ENCODE results near the gene CACUL1.

The CACUL1 gene

DNA sequence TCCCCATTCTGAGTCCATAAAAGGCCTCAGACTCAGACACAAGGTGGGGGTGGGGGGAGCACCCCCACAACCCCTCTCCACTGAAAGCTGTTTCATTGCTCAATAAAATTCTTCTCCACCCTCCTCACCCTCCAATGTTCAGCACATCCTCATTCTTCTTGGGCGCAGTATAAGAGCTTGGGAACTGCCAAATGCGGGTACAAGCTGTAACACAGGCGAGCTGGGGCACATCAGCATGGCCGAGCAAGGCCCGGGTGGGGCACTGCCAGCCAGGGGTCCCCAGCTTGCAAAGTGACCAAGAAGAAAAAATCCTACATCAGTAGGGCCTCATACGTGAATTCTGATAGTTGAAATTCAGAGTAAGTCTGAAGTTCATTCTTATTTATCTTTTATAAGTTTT lies 50.1 kb downstream of the CACUL1 start:
- no peak for DNase-seq (ENCODE audit: low spot score)
- H3K4me3 ChIP-seq, result no peak overlapping the region
- H3K27ac ChIP-seq, result no peak overlapping the region
- TF ChIP-seq, protein P1, sequence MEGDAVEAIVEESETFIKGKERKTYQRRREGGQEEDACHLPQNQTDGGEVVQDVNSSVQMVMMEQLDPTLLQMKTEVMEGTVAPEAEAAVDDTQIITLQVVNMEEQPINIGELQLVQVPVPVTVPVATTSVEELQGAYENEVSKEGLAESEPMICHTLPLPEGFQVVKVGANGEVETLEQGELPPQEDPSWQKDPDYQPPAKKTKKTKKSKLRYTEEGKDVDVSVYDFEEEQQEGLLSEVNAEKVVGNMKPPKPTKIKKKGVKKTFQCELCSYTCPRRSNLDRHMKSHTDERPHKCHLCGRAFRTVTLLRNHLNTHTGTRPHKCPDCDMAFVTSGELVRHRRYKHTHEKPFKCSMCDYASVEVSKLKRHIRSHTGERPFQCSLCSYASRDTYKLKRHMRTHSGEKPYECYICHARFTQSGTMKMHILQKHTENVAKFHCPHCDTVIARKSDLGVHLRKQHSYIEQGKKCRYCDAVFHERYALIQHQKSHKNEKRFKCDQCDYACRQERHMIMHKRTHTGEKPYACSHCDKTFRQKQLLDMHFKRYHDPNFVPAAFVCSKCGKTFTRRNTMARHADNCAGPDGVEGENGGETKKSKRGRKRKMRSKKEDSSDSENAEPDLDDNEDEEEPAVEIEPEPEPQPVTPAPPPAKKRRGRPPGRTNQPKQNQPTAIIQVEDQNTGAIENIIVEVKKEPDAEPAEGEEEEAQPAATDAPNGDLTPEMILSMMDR (IDR thresholded peaks at IDR 0.05), result no peak

DNA sequence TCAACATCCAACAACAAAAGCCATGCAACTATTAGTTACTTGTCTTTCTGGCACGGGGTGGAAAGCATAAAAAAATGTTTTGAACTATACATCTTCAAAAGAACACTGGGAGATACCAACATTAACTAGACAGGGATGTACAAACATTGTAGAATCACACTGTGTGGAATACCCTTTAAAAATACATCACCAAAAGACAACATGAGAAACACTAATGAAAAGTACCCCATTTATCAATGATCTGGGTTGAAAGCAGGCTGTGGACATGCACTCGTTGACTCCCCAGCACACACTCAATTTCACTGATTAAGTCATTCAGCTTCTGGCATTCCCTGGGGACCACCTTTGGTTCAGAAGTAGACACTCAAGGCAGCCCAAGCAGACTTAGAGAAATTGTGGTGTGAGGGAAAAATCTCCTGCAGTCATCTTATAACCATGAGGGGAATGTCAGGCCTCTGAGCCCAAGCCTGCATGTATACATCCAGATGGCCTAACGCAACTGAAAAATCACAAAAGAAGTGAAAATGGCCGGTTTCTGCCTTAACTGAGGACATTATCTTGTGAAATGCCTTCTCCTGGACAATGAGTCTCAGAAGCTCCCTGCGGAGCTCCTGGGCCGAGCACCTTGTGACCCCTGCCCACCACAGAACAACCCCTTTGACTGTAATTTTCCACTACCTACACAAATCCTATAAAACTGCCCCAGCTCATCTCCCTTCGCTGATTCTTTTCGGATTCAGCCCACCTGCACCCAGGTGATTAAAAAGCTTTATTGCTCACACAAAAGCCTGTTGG lies 53.0 kb downstream of the CACUL1 start:
- DNase-seq (ENCODE audit: low spot score), result no peak
- H3K27ac ChIP-seq, result no peak overlapping the region

DNA sequence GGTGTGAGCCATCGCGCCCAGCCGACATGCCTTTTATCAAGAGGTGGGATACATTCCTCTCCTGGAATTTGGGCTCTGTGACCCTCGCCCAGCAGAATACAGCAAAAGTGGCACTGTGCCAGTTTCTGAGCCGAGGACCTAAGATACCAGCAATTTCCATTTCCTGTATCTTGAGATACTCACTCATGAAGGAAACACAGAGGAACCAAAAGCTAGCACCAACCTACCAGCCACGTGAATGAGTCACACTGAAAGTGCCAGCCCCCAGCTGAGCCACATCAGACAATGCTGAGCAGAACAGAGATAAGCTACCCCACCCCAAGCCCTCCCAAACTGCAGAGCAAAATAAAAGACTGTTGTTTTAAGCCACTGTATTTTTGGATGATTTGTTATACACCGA lies 56.3 kb downstream of the CACUL1 start:
- DNase-seq (ENCODE audit: low spot score), result no peak
- TF ChIP-seq, protein P1 (IDR thresholded peaks at IDR 0.05), result no peak
- no peak overlapping the region for H3K27ac ChIP-seq
- H3K4me3 ChIP-seq, result no peak overlapping the region

More for the DNA sequence above, 53.0 kb downstream of the CACUL1 start:
- TF ChIP-seq, protein P1 (IDR thresholded peaks at IDR 0.05), result no peak
- no peak overlapping the region for H3K4me3 ChIP-seq

DNA sequence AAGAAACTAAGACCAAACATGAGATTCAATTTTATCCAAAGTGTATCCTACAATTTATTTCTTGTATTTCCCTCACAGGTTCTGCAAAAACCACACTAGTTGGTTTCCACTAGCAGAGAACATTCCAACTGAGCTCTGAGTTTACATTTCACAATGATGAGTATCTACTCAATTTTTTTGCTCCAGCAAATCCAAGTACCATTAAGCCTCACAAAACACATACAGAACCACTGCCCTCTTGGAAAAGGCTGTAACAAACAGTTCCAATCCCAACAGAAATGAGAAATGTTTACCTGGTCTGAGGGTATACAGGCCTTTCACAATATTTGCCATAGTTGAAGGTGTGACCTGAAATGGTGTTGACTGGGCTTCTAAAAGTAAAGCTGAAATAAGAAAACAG lies 59.9 kb downstream of the CACUL1 start:
- H3K27ac ChIP-seq, result no peak overlapping the region

DNA sequence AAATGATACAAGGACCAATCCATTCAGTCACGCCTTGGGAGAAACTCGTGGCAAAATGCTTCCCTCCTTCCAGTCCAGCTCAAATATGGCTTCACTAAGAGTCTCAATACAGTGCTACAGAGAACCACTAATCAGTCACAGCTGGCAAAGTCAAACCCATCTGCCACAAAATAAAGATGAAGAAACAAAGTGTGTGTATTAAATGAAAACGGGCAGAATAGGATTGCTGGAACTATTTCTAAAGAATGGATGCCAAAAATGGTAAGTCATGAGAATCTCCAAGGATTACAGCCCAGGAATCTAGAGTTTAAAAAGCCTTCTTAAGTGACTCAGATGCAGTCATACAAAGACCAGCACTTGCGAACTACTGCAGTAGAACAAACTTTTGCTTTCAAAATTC lies 61.9 kb downstream of the CACUL1 start:
- TF ChIP-seq, protein P1 (IDR thresholded peaks at IDR 0.05), result no peak
- Histone ChIP-seq H3K27ac (no peak overlapping the region), H3K4me3 (no peak overlapping the region)
- DNase-seq (ENCODE audit: low spot score), result no peak

More for the DNA sequence above, 59.9 kb downstream of the CACUL1 start:
- H3K4me3 ChIP-seq, result no peak overlapping the region
- TF ChIP-seq, protein P1 (IDR thresholded peaks at IDR 0.05), result no peak
- DNase-seq (ENCODE audit: low spot score), result no peak

DNA sequence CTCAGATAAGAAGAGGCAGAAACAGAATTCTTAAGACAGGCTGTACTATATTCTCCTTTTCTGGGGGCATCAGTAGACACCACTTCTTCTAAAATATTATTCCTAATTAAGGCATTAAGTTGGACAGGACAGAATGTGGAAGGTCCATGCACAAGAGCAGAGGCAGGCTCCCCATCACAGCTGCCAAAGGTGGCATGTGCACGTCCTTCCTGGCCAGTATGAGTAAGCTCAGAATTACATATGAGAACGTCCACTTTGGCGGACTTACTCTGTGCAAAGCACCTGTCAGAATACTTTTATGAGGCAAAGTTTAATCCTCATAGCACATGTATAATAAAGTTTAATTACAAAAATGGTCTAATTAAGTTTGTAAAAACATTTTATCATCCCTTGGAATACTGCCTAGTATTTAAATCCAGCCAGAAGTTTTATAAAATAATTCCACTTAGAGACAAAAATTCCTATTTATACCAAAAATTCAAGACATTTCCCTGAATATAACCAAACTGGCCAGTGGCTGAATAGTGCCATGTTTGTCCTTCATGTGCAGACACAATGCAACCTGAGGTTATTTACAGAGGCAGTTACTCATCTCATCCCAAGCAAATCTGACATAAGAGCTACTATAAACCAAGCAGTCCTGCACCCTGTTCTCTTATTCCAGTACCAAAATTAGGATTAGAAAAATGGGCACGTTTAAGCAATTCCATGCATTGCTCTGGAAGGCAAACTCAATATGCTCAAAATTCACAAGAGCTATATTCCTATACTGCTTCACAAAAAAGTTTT lies 65.5 kb downstream of the CACUL1 start:
- no peak overlapping the region for H3K27ac ChIP-seq
- no peak overlapping the region for H3K4me3 ChIP-seq
- DNase-seq (ENCODE audit: low spot score), result no peak
- TF ChIP-seq, protein P1 (IDR thresholded peaks at IDR 0.05), result no peak
